Heart right ventricle (tissue), 16 donors: ENCODE results near the gene NPAS3. TPM values are rescaled to one million over a fixed set of nuclear protein-coding genes. Genes with fewer than 3 reads are reported as not detected.

ENCODE experiments used
- ATAC-seq, 8 donors: fragments of 200-7000 bp; cut with Tn5 transposase; one replicate each; pipeline ENCODE4 v1.9.1; 2020; ENCODE audit warnings: mild to moderate bottlenecking in 8 of 8, moderate library complexity in 8 of 8, moderate number of reproducible peaks in 1 of 8
- DNase-seq, 2 donors: peaks; one replicate each; pipeline ENCODE4 v3.0.0-alpha.2; 2020
- H3K27ac ChIP-seq, 10 donors: fragments of 200-600 bp; sonication (generic) in 2 of 10; one replicate each; pipeline versions ENCODE4 v1.5.0 to v1.8.0; 2020 to 2022; ENCODE audit warnings: mild to moderate bottlenecking in 3 of 10
- H3K27me3 ChIP-seq, 7 donors: fragments of 200-600 bp; one replicate each; pipeline ENCODE4 v1.8.0; 2021 to 2022; ENCODE audit warnings: mild to moderate bottlenecking in 2 of 7
- H3K36me3 ChIP-seq, 9 donors: fragments of 200-600 bp; sonication (generic) in 1 of 9; one replicate each; pipeline versions ENCODE4 v1.5.0 to v1.8.0; 2020 to 2022; ENCODE audit warnings: mild to moderate bottlenecking in 2 of 9
- H3K4me1 ChIP-seq, 9 donors: fragments of 200-600 bp; sonication (generic) in 1 of 9; one replicate each; pipeline versions ENCODE4 v1.5.0 to v1.8.0; 2020 to 2022; ENCODE audit warnings: mild to moderate bottlenecking in 4 of 9
- H3K4me3 ChIP-seq, 10 donors: fragments of 200-600 bp; sonication (generic) in 2 of 10; one replicate each; pipeline versions ENCODE4 v1.5.0 to v1.8.0; 2020 to 2022; ENCODE audit warnings: mild to moderate bottlenecking in 7 of 10, moderate library complexity in 2 of 10
- H3K9me3 ChIP-seq, 11 donors: fragments of 200-600 bp in 10 of 11; sonication (generic) in 2 of 11; one replicate each; pipeline versions ENCODE4 v1.5.0 to v1.8.0; 2013 to 2022; ENCODE audit warnings: mild to moderate bottlenecking in 2 of 11, control low read depth in 1 of 11, moderate library complexity in 1 of 11
- whole genome bisulfite sequencing, 2 donors: extraction: QIAGEN DNeasy Blood & Tissue Kit; methylation state at CpG; one replicate each; pipeline ENCODE4 v1.1.7; 2013; ENCODE audit warnings: inconsistent platforms in 1 of 2; 5-methylcytosine and 5-hydroxymethylcytosine counted together
- intact Hi-C, 10 donors: fragments of 100-400 bp; cut with DNase I; formaldehyde crosslinking; loops; one replicate each; pipeline versions ENCODE4 v1.11.1 to v1.14.2; 2022
- polyA plus RNA-seq, 2 donors: library from polyadenylated mRNA; stranded (reverse); fragments of 200-250 nt; gene quantifications; one replicate each; pipeline ENCODE4 v1.2.3, GENCODE V29; 2013
- total RNA-seq, 10 donors: library from RNA; stranded (reverse); fragmentation: NEBNext Ultra II Directional in 3 of 10; extraction: Animal tissue kit (Norgen Biotek cat#: 25700) in 3 of 10; gene quantifications; one replicate each; pipeline versions ENCODE4 v1.2.1 to v1.2.4, GENCODE V29; 2021 to 2023
- TF ChIP-seq, protein P1 (sequence below), 9 donors: fragments of 200-600 bp; sonication (generic) in 2 of 9; IDR thresholded peaks; one replicate each; pipeline versions ENCODE4 v1.5.0 to v1.8.0; 2021 to 2022; ENCODE audit warnings: antibody characterized with exemption in 9 of 9, mild to moderate bottlenecking in 5 of 9, moderate library complexity in 1 of 9
- donor health status: Arrhythmogenic right ventricular cardiomyopathy.
- donor health status: ischemic (EF 13 %, LVEDD 7.1; RV severe dilation, severe dysfunction).
- donor health status: healthy with polysubstance abuse.
- donor health status: DM: no; HTN: yes; CAD: no.
- donor health status: DM: no; HTN: no; CAD: no.
- donor health status: ischemic (EF 25% LVEDD 6.9; RV normal size, moderate dysfunction).
- donor health status: ischemic (EF 25% LVEDD 5.7; RV mildly dilated, moderate dysfunction).
- donor health status: healthy.
- donor health status: DM: yes; HTN: yes; CAD: no.
- donor health status: Ischemic cardiomyopathy.
- donor health status: ischemic (EF 35%, LVEDD 5.7; RV mildly dilated, moderate dysfunction).
- donor health status: nonischemic (EF 11% LVEDD 7.7; RV severe dilation, severe dysfunction).
- donor health status: DM: yes; HTN: yes; CAD: no.
- donor health status: PGD.
- donor health status: ischemic (EF 29% LVEDD 5.4; RV normal size, mild dysfunction).
- donor health status: nonischemic (EF 23%, LVEDD 6.1; RV moderate dilation, normal function).

The NPAS3 gene
- total and polyA plus RNA-seq, 12 donors: 0.12 to 2.8 (median 0.99) TPM

DNA sequence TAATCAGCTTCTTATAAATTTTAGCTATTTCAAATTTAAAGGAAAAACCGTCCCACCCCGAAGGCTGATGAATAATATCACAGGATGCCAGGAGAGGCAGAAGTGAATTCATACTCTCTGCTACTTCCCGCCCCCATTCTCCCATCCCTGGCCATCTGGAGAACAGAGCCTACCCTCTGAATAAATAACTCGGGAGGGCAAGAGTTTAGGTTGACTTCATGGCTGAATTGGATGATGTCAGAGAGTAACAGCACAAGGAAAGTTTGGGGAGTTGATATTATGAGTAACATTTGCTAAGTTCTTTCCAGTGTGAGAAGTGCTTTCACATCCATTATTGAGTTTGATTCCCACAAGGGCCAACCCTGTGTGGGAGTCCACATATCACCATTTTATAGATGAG is 770.6 kb downstream of the NPAS3 start:
- TF ChIP-seq, protein P1, sequence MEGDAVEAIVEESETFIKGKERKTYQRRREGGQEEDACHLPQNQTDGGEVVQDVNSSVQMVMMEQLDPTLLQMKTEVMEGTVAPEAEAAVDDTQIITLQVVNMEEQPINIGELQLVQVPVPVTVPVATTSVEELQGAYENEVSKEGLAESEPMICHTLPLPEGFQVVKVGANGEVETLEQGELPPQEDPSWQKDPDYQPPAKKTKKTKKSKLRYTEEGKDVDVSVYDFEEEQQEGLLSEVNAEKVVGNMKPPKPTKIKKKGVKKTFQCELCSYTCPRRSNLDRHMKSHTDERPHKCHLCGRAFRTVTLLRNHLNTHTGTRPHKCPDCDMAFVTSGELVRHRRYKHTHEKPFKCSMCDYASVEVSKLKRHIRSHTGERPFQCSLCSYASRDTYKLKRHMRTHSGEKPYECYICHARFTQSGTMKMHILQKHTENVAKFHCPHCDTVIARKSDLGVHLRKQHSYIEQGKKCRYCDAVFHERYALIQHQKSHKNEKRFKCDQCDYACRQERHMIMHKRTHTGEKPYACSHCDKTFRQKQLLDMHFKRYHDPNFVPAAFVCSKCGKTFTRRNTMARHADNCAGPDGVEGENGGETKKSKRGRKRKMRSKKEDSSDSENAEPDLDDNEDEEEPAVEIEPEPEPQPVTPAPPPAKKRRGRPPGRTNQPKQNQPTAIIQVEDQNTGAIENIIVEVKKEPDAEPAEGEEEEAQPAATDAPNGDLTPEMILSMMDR (IDR thresholded peaks at IDR 0.05): no peak
- no peak for ATAC-seq
- Histone ChIP-seq H3K4me3 (no peak overlapping the region), H3K27me3 (no peaks in the 10 kb centered on the region), H3K9me3 (no peaks in the 10 kb centered on the region), H3K4me1 (no peaks in the 10 kb centered on the region), H3K27ac (no peak overlapping the region), H3K36me3 (no peaks in the 10 kb centered on the region)
- no peak for DNase-seq
- intact Hi-C loops: loop anchor here in 1 of 10 donors (2.0 kb wide), 1 partner anchor 30 kb away; no protein-coding TSS in a partner anchor
- WGBS, 2 donors: 76 to 90% methylated on average over 4 of the region's 4 CpGs

DNA sequence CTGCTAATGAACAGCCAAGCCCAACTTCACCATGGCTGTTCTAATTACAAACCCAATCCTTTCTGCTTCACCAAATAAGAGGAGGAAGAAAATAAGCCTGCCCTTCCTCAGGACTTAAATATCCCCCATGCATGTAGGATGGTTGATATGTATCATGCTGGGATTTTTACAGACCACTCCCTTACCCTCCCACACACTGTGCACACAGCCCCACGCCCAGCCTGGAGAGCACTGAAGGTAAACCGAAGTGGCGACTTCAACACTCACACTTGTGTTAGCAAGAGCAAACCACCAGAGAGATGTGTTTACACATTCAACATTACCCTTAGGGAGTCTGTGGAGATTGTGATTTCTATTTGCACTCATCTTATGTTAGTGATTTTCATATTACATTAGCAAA is 771.0 kb downstream of the NPAS3 start:
- 84 to 85% methylated on average over 3 of the region's 3 CpGs for WGBS, 2 donors
- H3K27me3 ChIP-seq: no peaks in the 10 kb centered on the region
- no peak overlapping the region for H3K27ac ChIP-seq
- TF ChIP-seq, protein P1 (IDR thresholded peaks at IDR 0.05): no peak
- no peaks in the 10 kb centered on the region for H3K36me3 ChIP-seq
- H3K4me1 ChIP-seq: no peaks in the 10 kb centered on the region
- ATAC-seq (no peak), DNase-seq (no peak)
- H3K4me3 ChIP-seq: no peak overlapping the region
- H3K9me3 ChIP-seq: no peaks in the 10 kb centered on the region
- intact Hi-C loops: loop anchor here in 1 of 10 donors (2.0 kb wide), 1 partner anchor 31 kb away; no protein-coding TSS in a partner anchor

DNA sequence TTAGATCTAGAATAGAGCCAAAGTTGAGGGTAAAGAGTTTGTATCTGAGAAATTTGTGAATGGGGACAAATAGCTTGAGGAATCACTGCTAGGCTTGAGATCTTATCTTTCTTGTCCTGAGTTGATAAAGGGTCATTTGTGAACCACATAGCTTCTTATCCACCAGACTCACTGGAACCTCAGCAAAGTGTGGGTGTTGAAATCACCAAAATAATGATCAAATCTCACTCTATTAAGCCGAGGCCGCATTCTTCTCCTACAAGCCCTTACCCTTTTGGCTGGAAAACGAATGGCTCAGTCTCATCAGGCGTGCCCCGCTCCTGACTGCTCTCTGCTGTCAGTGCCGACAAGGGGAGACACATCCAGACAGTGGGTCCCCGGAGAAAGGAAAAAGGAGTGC is 771.6 kb downstream of the NPAS3 start:
- intact Hi-C loops: no loop called here
- Histone ChIP-seq H3K27me3 (no peaks in the 10 kb centered on the region), H3K4me3 (no peak overlapping the region), H3K4me1 (no peaks in the 10 kb centered on the region), H3K36me3 (no peaks in the 10 kb centered on the region), H3K9me3 (no peaks in the 10 kb centered on the region), H3K27ac (no peak overlapping the region)
- 71 to 81% methylated on average over 7 of the region's 7 CpGs for WGBS, 2 donors
- ATAC-seq (no peak), DNase-seq (no peak)
- TF ChIP-seq, protein P1 (IDR thresholded peaks at IDR 0.05): no peak

DNA sequence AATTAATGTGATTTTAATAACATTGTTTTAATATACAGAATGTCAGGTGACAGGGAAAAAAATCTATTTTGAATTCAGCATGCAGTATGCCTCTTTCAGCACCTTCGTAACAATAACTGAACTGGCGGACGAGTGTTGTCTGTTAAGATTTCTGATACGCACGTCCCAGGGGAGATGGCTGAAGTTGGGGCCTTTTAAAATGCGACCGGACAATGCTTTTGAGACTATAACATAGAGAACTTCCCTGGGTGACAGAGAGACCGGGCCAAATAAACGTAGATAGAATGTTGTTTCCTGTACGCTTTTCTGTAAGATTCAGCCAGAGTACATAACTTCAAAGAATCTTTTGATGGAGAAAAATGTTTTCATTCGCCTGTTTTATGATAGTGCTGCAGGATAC is 772.5 kb downstream of the NPAS3 start:
- no peaks in the 10 kb centered on the region for H3K36me3 ChIP-seq
- H3K9me3 ChIP-seq: no peaks in the 10 kb centered on the region
- no peak overlapping the region for H3K4me3 ChIP-seq
- WGBS, 2 donors: 72 to 84% methylated on average over 11 of the region's 11 CpGs
- H3K4me1 ChIP-seq: no peaks in the 10 kb centered on the region
- intact Hi-C loops: no loop called here
- DNase-seq: no peak
- H3K27ac ChIP-seq: no peak overlapping the region
- no peaks in the 10 kb centered on the region for H3K27me3 ChIP-seq
- no peak for ATAC-seq
- TF ChIP-seq, protein P1 (IDR thresholded peaks at IDR 0.05): no peak
